Measurements from ENCODE around the gene RXFP1.
"Not testable (repeated sequence)": the region's sequence is repeated elsewhere in the genome, so short reads cannot be mapped to it uniquely, and the experiment has no call there.

The RXFP1 gene

GRCh38 chr4:158644356-158644755 lies 122.7 kb downstream of the RXFP1 start:
- no peak for TF ChIP-seq CTCF (IDR thresholded peaks at IDR 0.05; ENCODE audit: low read depth, low read length, missing control alignments)
- no peak for DNase-seq (ENCODE audit: extremely low read depth, low read depth)

GRCh38 chr4:158644760-158645159 lies 123.1 kb downstream of the RXFP1 start:
- TF ChIP-seq CTCF (IDR thresholded peaks at IDR 0.05; ENCODE audit: low read depth, low read length, missing control alignments) = no peak
- no peak for DNase-seq (ENCODE audit: extremely low read depth, low read depth)
- H3K4me3 ChIP-seq (replicated peaks; ENCODE audit: low read depth, low read length) = no peak overlapping the region

More at GRCh38 chr4:158644356-158644755, 122.7 kb downstream of the RXFP1 start:
- H3K4me3 ChIP-seq (replicated peaks; ENCODE audit: low read depth, low read length) = no peak overlapping the region

GRCh38 chr4:158649111-158649680 lies 127.5 kb downstream of the RXFP1 start:
- DNase-seq (ENCODE audit: extremely low read depth, low read depth) = no peak
- no peak for TF ChIP-seq CTCF (IDR thresholded peaks at IDR 0.05; ENCODE audit: low read depth, low read length, missing control alignments)
- H3K4me3 ChIP-seq (replicated peaks; ENCODE audit: low read depth, low read length) = no peak overlapping the region

GRCh38 chr4:158652920-158653319 lies 131.2 kb downstream of the RXFP1 start:
- TF ChIP-seq CTCF (IDR thresholded peaks at IDR 0.05; ENCODE audit: low read depth, low read length, missing control alignments) = no peak
- no peak overlapping the region for H3K4me3 ChIP-seq (replicated peaks; ENCODE audit: low read depth, low read length)
- DNase-seq (ENCODE audit: extremely low read depth, low read depth) = no peak

- no peak for DNase-seq (ENCODE audit: extremely low read depth, low read depth)
- no peak overlapping the region for H3K4me3 ChIP-seq (replicated peaks; ENCODE audit: low read depth, low read length)
- no peak for TF ChIP-seq CTCF (IDR thresholded peaks at IDR 0.05; ENCODE audit: low read depth, low read length, missing control alignments)
These were observed 134.8 kb downstream of the RXFP1 start for GRCh38 chr4:158656439-158656838.

GRCh38 chr4:158657291-158657690 lies 135.6 kb downstream of the RXFP1 start:
- no peak for DNase-seq (ENCODE audit: extremely low read depth, low read depth)
- H3K4me3 ChIP-seq (replicated peaks; ENCODE audit: low read depth, low read length) = no peak overlapping the region
- TF ChIP-seq CTCF (IDR thresholded peaks at IDR 0.05; ENCODE audit: low read depth, low read length, missing control alignments) = no peak

GRCh38 chr4:158663255-158663654 lies 141.6 kb downstream of the RXFP1 start:
- H3K4me3 ChIP-seq (replicated peaks; ENCODE audit: low read depth, low read length); DNase-seq (ENCODE audit: extremely low read depth, low read depth): not testable (repeated sequence)

- DNase-seq (ENCODE audit: extremely low read depth, low read depth); H3K4me3 ChIP-seq (replicated peaks; ENCODE audit: low read depth, low read length): not testable (repeated sequence)
These were observed 142.3 kb downstream of the RXFP1 start for GRCh38 chr4:158663707-158664625.

Measured in HFF-Myc (cell line).